Measurements from ENCODE around the gene BRMS1. TPM values are rescaled to one million over a fixed set of nuclear protein-coding genes. Genes with fewer than 3 reads are reported as not detected.
A peak's percentile ranks its signal among the peaks of the same experiment; 100 is the strongest.

Gene BRMS1
- total RNA-seq, 1 donor from 2014 or later: 33.4 TPM

DNA sequence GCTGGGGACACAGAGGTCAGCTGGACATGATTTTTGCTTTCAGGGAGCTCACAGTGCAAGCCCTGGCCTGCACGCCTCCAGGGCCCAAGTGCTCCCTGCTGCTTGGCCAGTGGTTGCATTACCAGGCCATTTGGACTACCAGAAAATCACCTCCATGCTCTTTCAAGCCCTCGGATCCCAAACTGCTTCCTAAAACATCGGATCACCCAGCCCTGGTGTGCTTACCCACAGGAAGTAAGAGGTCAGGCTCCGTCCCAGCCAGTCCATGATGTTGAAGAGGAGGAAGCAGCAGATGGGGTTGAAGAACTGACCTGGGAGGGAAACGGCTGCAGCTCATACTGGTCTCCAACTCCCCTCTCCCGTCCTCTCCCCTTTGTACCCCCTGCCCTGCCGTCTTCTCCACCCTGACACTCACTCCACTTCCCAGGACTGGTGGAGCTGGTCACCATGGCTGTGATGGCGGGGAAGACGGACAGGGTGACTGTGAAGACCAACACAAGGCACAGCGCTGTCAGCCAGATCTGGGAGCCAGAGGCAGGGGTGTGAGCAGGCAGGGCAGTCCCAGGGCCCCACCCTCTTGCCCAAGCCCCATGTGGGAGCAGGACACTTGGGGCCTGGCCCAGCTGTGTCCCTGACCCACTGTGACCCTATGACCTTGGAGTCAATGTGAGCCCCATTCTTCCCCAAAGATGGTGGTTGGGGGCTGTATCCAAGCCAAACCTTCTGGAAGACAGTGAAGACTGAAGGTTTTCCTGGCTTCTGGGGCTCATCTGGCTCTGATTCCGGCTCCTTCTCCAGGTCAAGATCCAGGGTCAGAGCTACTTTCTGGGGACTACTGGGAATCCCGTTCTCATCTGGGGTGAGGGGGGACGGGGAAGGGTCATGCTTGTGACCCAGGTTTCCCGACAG is 21.1 kb upstream of the BRMS1 start:
- Mint-ChIP-seq H3K4me3 (ENCODE audit: unreplicated experiment) (no peak overlapping the region), H3K27me3 (ENCODE audit: unreplicated experiment) (no peaks in the 10 kb centered on the region), H3K4me1 (ENCODE audit: unreplicated experiment) (peaks cover 15% of the 10 kb centered on the region), H3K27ac (ENCODE audit: unreplicated experiment) (no peak overlapping the region), H3K36me3 (ENCODE audit: unreplicated experiment) (peaks cover 3% of the 10 kb centered on the region), H3K9me3 (ENCODE audit: unreplicated experiment) (no peaks in the 10 kb centered on the region)
- TF ChIP-seq, protein P1, sequence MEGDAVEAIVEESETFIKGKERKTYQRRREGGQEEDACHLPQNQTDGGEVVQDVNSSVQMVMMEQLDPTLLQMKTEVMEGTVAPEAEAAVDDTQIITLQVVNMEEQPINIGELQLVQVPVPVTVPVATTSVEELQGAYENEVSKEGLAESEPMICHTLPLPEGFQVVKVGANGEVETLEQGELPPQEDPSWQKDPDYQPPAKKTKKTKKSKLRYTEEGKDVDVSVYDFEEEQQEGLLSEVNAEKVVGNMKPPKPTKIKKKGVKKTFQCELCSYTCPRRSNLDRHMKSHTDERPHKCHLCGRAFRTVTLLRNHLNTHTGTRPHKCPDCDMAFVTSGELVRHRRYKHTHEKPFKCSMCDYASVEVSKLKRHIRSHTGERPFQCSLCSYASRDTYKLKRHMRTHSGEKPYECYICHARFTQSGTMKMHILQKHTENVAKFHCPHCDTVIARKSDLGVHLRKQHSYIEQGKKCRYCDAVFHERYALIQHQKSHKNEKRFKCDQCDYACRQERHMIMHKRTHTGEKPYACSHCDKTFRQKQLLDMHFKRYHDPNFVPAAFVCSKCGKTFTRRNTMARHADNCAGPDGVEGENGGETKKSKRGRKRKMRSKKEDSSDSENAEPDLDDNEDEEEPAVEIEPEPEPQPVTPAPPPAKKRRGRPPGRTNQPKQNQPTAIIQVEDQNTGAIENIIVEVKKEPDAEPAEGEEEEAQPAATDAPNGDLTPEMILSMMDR (IDR thresholded peaks at IDR 0.05): no peak
- no peak for DNase-seq (ENCODE audit: extremely low spot score, unreplicated experiment)

DNA sequence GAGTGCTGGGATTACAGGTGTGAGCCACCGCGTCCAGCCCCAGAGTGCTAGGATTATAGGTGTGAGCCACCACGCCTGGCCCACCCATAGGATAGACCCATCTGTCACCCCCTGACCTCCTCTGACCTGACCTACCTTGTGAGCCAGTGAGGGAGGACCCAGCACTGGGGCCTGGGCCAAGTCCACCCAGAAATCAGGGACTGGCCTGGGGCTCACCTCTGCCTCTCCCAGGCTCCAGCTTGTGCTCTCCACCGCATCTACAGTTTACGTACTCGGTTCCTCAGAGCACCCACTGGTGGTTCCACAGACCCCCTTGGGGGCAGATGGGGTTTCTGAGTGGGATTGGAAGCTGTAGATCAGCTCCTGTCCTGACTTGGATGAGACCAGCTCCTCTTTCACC is 20.3 kb upstream of the BRMS1 start:
- H3K27me3 Mint-ChIP-seq (ENCODE audit: unreplicated experiment): no peaks in the 10 kb centered on the region
- no peak overlapping the region for H3K27ac Mint-ChIP-seq (ENCODE audit: unreplicated experiment)
- peaks cover 3% of the 10 kb centered on the region for H3K36me3 Mint-ChIP-seq (ENCODE audit: unreplicated experiment)
- H3K4me3 Mint-ChIP-seq (ENCODE audit: unreplicated experiment): no peak overlapping the region
- no peak for DNase-seq (ENCODE audit: extremely low spot score, unreplicated experiment)
- peaks cover 7% of the 10 kb centered on the region for H3K4me1 Mint-ChIP-seq (ENCODE audit: unreplicated experiment)
- TF ChIP-seq, protein P1 (IDR thresholded peaks at IDR 0.05): no peak
- no peaks in the 10 kb centered on the region for H3K9me3 Mint-ChIP-seq (ENCODE audit: unreplicated experiment)

DNA sequence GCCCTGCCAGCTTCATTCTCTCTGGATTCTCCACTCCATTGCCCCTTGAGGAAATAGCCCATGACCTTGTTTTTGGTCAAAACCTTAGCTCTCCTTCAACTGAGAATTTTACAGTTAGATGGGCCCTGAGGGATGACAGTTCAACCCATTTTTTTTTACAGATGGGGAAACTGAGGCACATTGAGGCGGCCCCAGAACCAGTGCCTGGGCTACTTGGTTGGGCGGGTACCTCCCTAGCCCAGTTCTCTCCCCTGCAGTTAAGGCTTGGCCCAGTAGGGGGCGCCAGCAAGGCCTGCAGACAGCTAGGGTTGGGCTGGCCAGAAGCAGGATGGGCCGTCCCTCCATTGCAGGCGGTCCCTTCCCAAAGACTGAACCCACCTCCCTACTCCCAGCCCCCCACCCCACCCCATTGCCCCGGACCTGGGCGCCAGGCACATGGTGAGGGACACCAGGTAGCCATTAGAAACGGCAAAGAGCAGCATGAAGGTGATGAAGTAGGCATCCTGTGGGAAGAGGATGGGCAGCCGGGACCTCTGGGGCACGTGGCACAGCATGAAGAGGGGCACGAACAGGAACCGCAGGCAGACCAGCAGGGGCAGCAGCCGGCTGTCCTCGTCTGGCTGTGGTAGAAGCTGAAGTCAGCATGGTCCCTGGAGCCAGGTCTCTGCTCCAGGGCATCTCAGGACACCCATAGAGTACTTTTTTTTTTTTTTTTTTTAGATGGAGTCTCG is 19.1 kb upstream of the BRMS1 start:
- DNase-seq (ENCODE audit: extremely low spot score, unreplicated experiment): no peak
- no peaks in the 10 kb centered on the region for H3K4me1 Mint-ChIP-seq (ENCODE audit: unreplicated experiment)
- H3K9me3 Mint-ChIP-seq (ENCODE audit: unreplicated experiment): no peaks in the 10 kb centered on the region
- TF ChIP-seq, protein P1 (IDR thresholded peaks at IDR 0.05): peak; percentile 64
- peaks cover 3% of the 10 kb centered on the region for H3K36me3 Mint-ChIP-seq (ENCODE audit: unreplicated experiment)
- H3K27ac Mint-ChIP-seq (ENCODE audit: unreplicated experiment): no peak overlapping the region
- H3K4me3 Mint-ChIP-seq (ENCODE audit: unreplicated experiment): no peak overlapping the region
- H3K27me3 Mint-ChIP-seq (ENCODE audit: unreplicated experiment): no peaks in the 10 kb centered on the region

DNA sequence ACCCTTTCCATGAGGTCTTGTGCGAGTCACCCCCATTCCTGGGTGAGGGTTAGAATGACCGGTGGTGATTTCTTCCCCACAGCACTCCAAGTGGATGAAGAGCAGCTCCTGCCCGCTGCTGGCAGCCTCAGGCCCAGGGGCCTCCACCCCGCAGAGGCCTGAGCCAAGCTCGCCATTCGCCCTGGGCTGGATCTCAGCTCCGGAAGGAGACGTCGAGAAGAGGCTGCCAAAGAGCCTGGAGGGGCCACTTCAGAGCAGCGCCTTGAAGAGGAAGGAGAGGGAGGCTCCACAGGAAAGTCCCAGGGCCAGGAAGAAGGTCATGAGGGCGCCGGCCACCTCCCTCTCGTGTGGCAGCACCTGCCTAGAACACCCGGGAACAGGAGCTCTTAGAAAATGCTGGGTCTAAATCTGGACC is 18.3 kb upstream of the BRMS1 start:
- Mint-ChIP-seq H3K27ac (ENCODE audit: unreplicated experiment) (no peak overlapping the region), H3K9me3 (ENCODE audit: unreplicated experiment) (no peaks in the 10 kb centered on the region), H3K27me3 (ENCODE audit: unreplicated experiment) (no peaks in the 10 kb centered on the region), H3K36me3 (ENCODE audit: unreplicated experiment) (peaks cover 4% of the 10 kb centered on the region), H3K4me3 (ENCODE audit: unreplicated experiment) (no peak overlapping the region), H3K4me1 (ENCODE audit: unreplicated experiment) (no peaks in the 10 kb centered on the region)
- no peak for DNase-seq (ENCODE audit: extremely low spot score, unreplicated experiment)
- TF ChIP-seq, protein P1 (IDR thresholded peaks at IDR 0.05): no peak
